Measurements from ENCODE around the gene NCKIPSD. TPM values are rescaled to one million over a fixed set of nuclear protein-coding genes. Genes with fewer than 3 reads are reported as not detected.
A peak's percentile ranks its signal among the peaks of the same experiment; 100 is the strongest.

Gene NCKIPSD
- total RNA-seq, 1 donor from 2014 or later, result 18.3 TPM

DNA sequence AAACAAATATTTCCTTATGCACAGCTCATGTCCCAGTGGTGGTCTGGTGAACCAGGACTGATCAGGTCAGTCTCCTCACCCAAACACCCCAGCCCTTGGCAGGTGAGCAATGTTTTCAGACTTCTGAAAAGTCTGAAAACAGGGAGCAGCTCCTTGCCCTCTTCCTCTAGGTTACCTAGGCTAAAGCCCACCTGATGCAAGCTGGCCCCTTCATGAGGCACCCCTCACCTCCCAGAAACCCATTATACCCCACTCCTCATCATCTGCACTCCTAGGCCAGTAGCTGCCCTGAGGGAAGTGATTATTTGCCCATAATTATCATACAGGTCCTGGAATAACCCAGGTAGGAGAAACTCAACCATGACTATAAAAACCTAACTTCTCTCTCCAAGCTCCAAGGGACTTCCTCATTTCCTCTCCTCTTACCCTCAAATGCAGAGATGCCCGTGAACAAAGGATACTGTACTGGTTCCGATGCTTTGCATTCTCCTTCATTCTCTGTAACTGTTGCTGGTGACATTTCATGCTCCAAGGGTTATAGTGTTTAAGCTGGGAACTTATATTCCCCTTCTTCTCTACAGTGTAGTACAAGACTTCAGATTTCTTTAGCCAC is 5.2 kb upstream of the NCKIPSD start:
- Mint-ChIP-seq H3K4me1 (ENCODE audit: low read depth, unreplicated experiment) (peaks cover 35% of the 10 kb centered on the region), H3K4me3 (ENCODE audit: unreplicated experiment) (peak overlapping the region; percentile 37), H3K9me3 (ENCODE audit: unreplicated experiment) (no peaks in the 10 kb centered on the region), H3K36me3 (ENCODE audit: low read depth, unreplicated experiment) (peaks cover 19% of the 10 kb centered on the region), H3K27me3 (ENCODE audit: low read depth, unreplicated experiment) (no peaks in the 10 kb centered on the region), H3K27ac (ENCODE audit: unreplicated experiment) (peak overlapping the region; percentile 43)
- FAIRE-seq, result no peak
- H3K36me3 ChIP-seq (ENCODE audit: insufficient read depth, low read length), result peaks cover 59% of the 10 kb centered on the region
- no peak for DNase-seq (ENCODE audit: low read depth)
- TF ChIP-seq EZH2 (IDR thresholded peaks at IDR 0.05; ENCODE audit: insufficient read depth, low read length), result no peak
- TF ChIP-seq, protein P1, sequence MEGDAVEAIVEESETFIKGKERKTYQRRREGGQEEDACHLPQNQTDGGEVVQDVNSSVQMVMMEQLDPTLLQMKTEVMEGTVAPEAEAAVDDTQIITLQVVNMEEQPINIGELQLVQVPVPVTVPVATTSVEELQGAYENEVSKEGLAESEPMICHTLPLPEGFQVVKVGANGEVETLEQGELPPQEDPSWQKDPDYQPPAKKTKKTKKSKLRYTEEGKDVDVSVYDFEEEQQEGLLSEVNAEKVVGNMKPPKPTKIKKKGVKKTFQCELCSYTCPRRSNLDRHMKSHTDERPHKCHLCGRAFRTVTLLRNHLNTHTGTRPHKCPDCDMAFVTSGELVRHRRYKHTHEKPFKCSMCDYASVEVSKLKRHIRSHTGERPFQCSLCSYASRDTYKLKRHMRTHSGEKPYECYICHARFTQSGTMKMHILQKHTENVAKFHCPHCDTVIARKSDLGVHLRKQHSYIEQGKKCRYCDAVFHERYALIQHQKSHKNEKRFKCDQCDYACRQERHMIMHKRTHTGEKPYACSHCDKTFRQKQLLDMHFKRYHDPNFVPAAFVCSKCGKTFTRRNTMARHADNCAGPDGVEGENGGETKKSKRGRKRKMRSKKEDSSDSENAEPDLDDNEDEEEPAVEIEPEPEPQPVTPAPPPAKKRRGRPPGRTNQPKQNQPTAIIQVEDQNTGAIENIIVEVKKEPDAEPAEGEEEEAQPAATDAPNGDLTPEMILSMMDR (IDR thresholded peaks at IDR 0.05; ENCODE audit: insufficient read depth, low read depth, low read length), result no peak
- H3K9ac ChIP-seq (ENCODE audit: low read length), result no peak overlapping the region
- H3K27me3 ChIP-seq (ENCODE audit: insufficient read depth, low read length), result no peaks in the 10 kb centered on the region
- H3K4me1 ChIP-seq (ENCODE audit: insufficient read depth, low read length), result peaks cover 30% of the 10 kb centered on the region
- peaks cover 92% of the 10 kb centered on the region for H4K20me1 ChIP-seq (ENCODE audit: insufficient read depth, low read length)
- H3K4me2 ChIP-seq (ENCODE audit: low read length), result no peak overlapping the region
- no peak overlapping the region for H3K27ac ChIP-seq (ENCODE audit: low read depth, low read length)
- no peak overlapping the region for H2AFZ ChIP-seq (ENCODE audit: low read depth, low read length)
- peaks cover 66% of the 10 kb centered on the region for H3K79me2 ChIP-seq (ENCODE audit: insufficient read depth, low read length)
- H3K9me3 ChIP-seq (ENCODE audit: insufficient read depth, low read depth, low read length), result no peaks in the 10 kb centered on the region
- no peak overlapping the region for H3K4me3 ChIP-seq (ENCODE audit: insufficient read depth, low read depth, low read length)

DNA sequence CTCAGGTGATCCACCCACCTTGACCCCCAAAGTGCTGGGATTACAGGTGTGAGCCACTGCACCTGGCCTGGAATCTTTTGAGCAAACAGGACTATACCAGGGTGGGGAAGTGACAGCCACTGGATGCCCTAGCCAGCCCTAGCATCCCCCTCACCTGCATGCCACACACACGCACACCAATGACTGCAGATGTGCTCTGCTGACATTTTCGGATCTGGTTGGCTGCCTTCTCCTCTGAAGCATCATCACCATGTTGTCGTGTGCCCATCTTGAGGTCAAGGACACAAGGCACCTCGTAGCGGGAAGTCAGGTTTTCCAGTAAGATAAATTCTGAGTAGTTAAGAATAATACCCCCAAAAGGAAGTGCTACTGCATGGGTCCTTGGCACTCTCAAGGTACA is 3.7 kb upstream of the NCKIPSD start:
- H3K4me3 ChIP-seq (ENCODE audit: insufficient read depth, low read depth, low read length), result no peak overlapping the region
- Mint-ChIP-seq H3K4me3 (ENCODE audit: unreplicated experiment) (no peak overlapping the region), H3K9me3 (ENCODE audit: unreplicated experiment) (no peaks in the 10 kb centered on the region), H3K36me3 (ENCODE audit: low read depth, unreplicated experiment) (peaks cover 19% of the 10 kb centered on the region), H3K27ac (ENCODE audit: unreplicated experiment) (no peak overlapping the region), H3K27me3 (ENCODE audit: low read depth, unreplicated experiment) (no peaks in the 10 kb centered on the region), H3K4me1 (ENCODE audit: low read depth, unreplicated experiment) (peaks cover 27% of the 10 kb centered on the region)
- peaks cover 82% of the 10 kb centered on the region for H4K20me1 ChIP-seq (ENCODE audit: insufficient read depth, low read length)
- H3K4me1 ChIP-seq (ENCODE audit: insufficient read depth, low read length), result peaks cover 25% of the 10 kb centered on the region
- no peak overlapping the region for H3K9ac ChIP-seq (ENCODE audit: low read length)
- no peaks in the 10 kb centered on the region for H3K27me3 ChIP-seq (ENCODE audit: insufficient read depth, low read length)
- H2AFZ ChIP-seq (ENCODE audit: low read depth, low read length), result no peak overlapping the region
- H3K9me3 ChIP-seq (ENCODE audit: insufficient read depth, low read depth, low read length), result no peaks in the 10 kb centered on the region
- no peak overlapping the region for H3K4me2 ChIP-seq (ENCODE audit: low read length)
- FAIRE-seq (no peak), DNase-seq (ENCODE audit: low read depth) (no peak)
- peaks cover 59% of the 10 kb centered on the region for H3K36me3 ChIP-seq (ENCODE audit: insufficient read depth, low read length)
- no peak overlapping the region for H3K27ac ChIP-seq (ENCODE audit: low read depth, low read length)
- no peak for TF ChIP-seq EZH2 (IDR thresholded peaks at IDR 0.05; ENCODE audit: insufficient read depth, low read length)
- TF ChIP-seq, protein P1 (IDR thresholded peaks at IDR 0.05; ENCODE audit: insufficient read depth, low read depth, low read length), result no peak
- H3K79me2 ChIP-seq (ENCODE audit: insufficient read depth, low read length), result peaks cover 65% of the 10 kb centered on the region

DNA sequence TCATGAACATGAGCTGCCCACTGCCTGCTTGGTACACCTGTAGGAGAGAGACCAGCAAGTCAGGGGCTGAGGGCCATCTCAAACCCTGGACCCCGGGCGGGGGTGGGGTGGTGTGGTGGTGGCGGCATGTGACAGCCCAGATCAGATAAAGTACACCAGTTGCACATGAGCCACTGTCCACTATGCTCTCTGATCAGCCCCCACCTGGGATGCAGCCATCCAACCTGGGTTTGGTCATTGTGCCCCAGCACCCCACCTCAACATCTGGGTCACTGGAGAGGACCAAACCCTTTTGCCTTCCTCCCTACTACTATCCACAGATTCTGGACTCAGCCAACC is 3.0 kb upstream of the NCKIPSD start:
- H3K27me3 ChIP-seq (ENCODE audit: insufficient read depth, low read length), result no peaks in the 10 kb centered on the region
- DNase-seq (ENCODE audit: low read depth) (no peak), FAIRE-seq (no peak)
- Mint-ChIP-seq H3K4me1 (ENCODE audit: low read depth, unreplicated experiment) (peaks cover 25% of the 10 kb centered on the region), H3K9me3 (ENCODE audit: unreplicated experiment) (no peaks in the 10 kb centered on the region), H3K36me3 (ENCODE audit: low read depth, unreplicated experiment) (peaks cover 19% of the 10 kb centered on the region), H3K4me3 (ENCODE audit: unreplicated experiment) (no peak overlapping the region), H3K27me3 (ENCODE audit: low read depth, unreplicated experiment) (no peaks in the 10 kb centered on the region), H3K27ac (ENCODE audit: unreplicated experiment) (no peak overlapping the region)
- peaks cover 59% of the 10 kb centered on the region for H3K36me3 ChIP-seq (ENCODE audit: insufficient read depth, low read length)
- H3K4me1 ChIP-seq (ENCODE audit: insufficient read depth, low read length), result peaks cover 25% of the 10 kb centered on the region
- no peak overlapping the region for H3K4me3 ChIP-seq (ENCODE audit: insufficient read depth, low read depth, low read length)
- no peaks in the 10 kb centered on the region for H3K9me3 ChIP-seq (ENCODE audit: insufficient read depth, low read depth, low read length)
- no peak overlapping the region for H3K9ac ChIP-seq (ENCODE audit: low read length)
- no peak overlapping the region for H2AFZ ChIP-seq (ENCODE audit: low read depth, low read length)
- H3K27ac ChIP-seq (ENCODE audit: low read depth, low read length), result no peak overlapping the region
- H3K79me2 ChIP-seq (ENCODE audit: insufficient read depth, low read length), result peaks cover 58% of the 10 kb centered on the region
- no peak for TF ChIP-seq EZH2 (IDR thresholded peaks at IDR 0.05; ENCODE audit: insufficient read depth, low read length)
- peaks cover 82% of the 10 kb centered on the region for H4K20me1 ChIP-seq (ENCODE audit: insufficient read depth, low read length)
- H3K4me2 ChIP-seq (ENCODE audit: low read length), result no peak overlapping the region

All from astrocyte (in vitro differentiated cells and primary cell).